RWPE1 (cell line): ENCODE data around the gene TMEM186.

Source experiments
- CTCF ChIA-PET: fragments of 350-600 bp; sonication (Branson Sonifier 250); formaldehyde crosslinking; extraction: SDS; loops from one replicate; lab custom pipeline; 2021; lab: Yijun Ruan, JAX
- POLR2A ChIA-PET: fragments of 400-600 bp; formaldehyde crosslinking; extraction: SDS; loops from one replicate; lab custom pipeline; 2020; ENCODE audit warnings: antibody characterized with exemption; ENCODE audit not compliant: low non-redundant PET; lab: Yijun Ruan, JAX
- DNase-seq: peaks from one replicate; pipeline ENCODE4 v3.0.0; 2012; ENCODE audit warnings: low spot score
- H3K27ac ChIP-seq: fragments of 450-650 bp; 2 replicates; pipeline ENCODE4 v1.5.1; 2017
- CTCF ChIP-seq: fragments of 450-650 bp; conservative IDR thresholded peaks from 2 replicates; pipeline ENCODE4 v1.5.1; 2017; ENCODE audit warnings: low read depth, mild to moderate bottlenecking

Gene TMEM186

GRCh38 chr16:8774208-8774607 is 23.2 kb downstream of the TMEM186 start:
- DNase-seq = no peak
- ChIA-PET POLR2A (no interaction called here), CTCF (no interaction called here)
- TF ChIP-seq CTCF = no peak
- no peak overlapping the region for H3K27ac ChIP-seq

DNA sequence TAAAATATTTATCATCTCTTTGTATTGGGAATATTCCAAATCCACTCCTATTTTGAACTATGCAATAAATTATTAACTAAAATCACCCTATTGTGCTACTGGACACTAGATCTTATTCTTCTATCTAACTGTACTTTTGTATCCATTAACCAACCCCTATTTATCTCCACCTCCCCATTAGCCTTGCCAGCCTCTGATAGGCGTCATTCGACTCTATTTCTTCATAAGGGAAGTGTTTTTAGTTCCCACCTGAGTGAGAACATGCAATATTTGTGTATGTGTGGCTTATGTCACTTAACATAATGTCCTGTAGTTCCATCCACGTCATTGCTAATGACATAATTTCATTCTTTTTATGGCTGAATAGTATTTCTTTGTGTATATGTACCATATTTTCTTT is 23.9 kb downstream of the TMEM186 start:
- H3K27ac ChIP-seq = no peak overlapping the region
- no peak for TF ChIP-seq CTCF
- POLR2A ChIA-PET = no interaction called here
- CTCF ChIA-PET = no interaction called here
- no peak for DNase-seq

GRCh38 chr16:8768692-8769091 is 28.7 kb downstream of the TMEM186 start:
- TF ChIP-seq CTCF = no peak
- no peak for DNase-seq
- ChIA-PET POLR2A (no interaction called here), CTCF (interaction anchor here (0.6 kb wide), 1 partner anchor 476 kb away, joined by 3 read pairs; no protein-coding TSS in a partner anchor)
- H3K27ac ChIP-seq = no peak overlapping the region

- no peak overlapping the region for H3K27ac ChIP-seq
- POLR2A ChIA-PET = no interaction called here
- DNase-seq = no peak
- TF ChIP-seq CTCF = no peak
- CTCF ChIA-PET = no interaction called here
These were observed 29.2 kb downstream of the TMEM186 start for GRCh38 chr16:8768283-8768682.

DNA sequence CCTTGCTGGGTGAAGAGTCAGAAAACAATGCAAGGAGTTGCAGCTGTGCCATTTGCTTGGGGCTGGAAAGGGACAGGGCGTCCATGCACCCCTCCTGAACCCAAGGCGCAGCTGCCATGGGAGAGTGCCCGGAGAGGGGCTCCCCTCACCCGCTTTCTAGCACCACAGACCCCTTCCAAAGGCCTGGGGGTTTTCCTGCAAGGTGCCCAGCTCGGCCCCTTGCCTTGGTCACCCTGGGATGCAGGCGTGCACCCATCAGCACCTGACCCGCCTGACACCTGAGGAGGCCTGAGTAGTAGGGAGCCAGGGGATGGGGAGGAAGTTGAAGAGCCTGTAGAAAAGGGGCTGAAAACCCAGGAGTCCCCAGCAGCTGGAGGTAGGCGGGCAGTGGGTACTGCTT is 30.3 kb downstream of the TMEM186 start:
- CTCF ChIA-PET = no interaction called here
- POLR2A ChIA-PET = no interaction called here

GRCh38 chr16:8764525-8765250 is 32.8 kb downstream of the TMEM186 start:
- no peak for DNase-seq
- ChIA-PET POLR2A (no interaction called here), CTCF (interaction anchor here (0.6 kb wide), 1 partner anchor 61 kb away, joined by 5 read pairs; no protein-coding TSS in a partner anchor)
- no peak overlapping the region for H3K27ac ChIP-seq
- no peak for TF ChIP-seq CTCF

More for the DNA sequence above, 30.3 kb downstream of the TMEM186 start:
- no peak for TF ChIP-seq CTCF
- no peak for DNase-seq
- H3K27ac ChIP-seq = no peak overlapping the region
